Activated naive CD8-positive, alpha-beta T cell (primary cell): ENCODE data around the gene MPC2.

ENCODE experiments used
- H3K27ac Mint-ChIP-seq: one replicate; pipeline ENCODE4 v1.8.0; 2021; ENCODE audit warnings: mixed read lengths
- H3K27me3 Mint-ChIP-seq: one replicate; pipeline ENCODE4 v1.8.0; 2021; ENCODE audit warnings: mixed read lengths
- H3K36me3 Mint-ChIP-seq: one replicate; pipeline ENCODE4 v1.8.0; 2021; ENCODE audit warnings: mixed read lengths
- H3K4me1 Mint-ChIP-seq: one replicate; pipeline ENCODE4 v1.8.0; 2021; ENCODE audit warnings: low read depth, mixed read lengths
- H3K4me3 Mint-ChIP-seq: one replicate; pipeline ENCODE4 v1.8.0; 2021; ENCODE audit warnings: mild to moderate bottlenecking, mixed read lengths
- H3K9me3 Mint-ChIP-seq: one replicate; pipeline ENCODE4 v1.8.0; 2021; ENCODE audit warnings: low read depth, mixed read lengths

The MPC2 gene

GRCh38 chr1:167936930-167937708, at the start of gene MPC2:
Gene MPC2 (minus strand): TSS chr1:167937072. CDS start chr1:167935841, 1,231 bp downstream.
- no peaks in the 10 kb centered on the region for H3K9me3 Mint-ChIP-seq
- peak within 1 kb of the TSS; percentile 99 for H3K27ac Mint-ChIP-seq
- H3K4me1 Mint-ChIP-seq = peaks cover 42% of the 10 kb centered on the region
- H3K4me3 Mint-ChIP-seq = peak within 1 kb of the TSS; percentile 99
- no peaks in the 10 kb centered on the region for H3K36me3 Mint-ChIP-seq
- no peaks in the 10 kb centered on the region for H3K27me3 Mint-ChIP-seq

GRCh38 chr1:167984886-167985489, 48.1 kb upstream of the MPC2 start:
- no peak overlapping the region for H3K4me3 Mint-ChIP-seq
- H3K4me1 Mint-ChIP-seq = peaks cover 16% of the 10 kb centered on the region
- H3K27me3 Mint-ChIP-seq = no peaks in the 10 kb centered on the region
- no peak overlapping the region for H3K27ac Mint-ChIP-seq
- no peaks in the 10 kb centered on the region for H3K9me3 Mint-ChIP-seq
- peaks cover 26% of the 10 kb centered on the region for H3K36me3 Mint-ChIP-seq

GRCh38 chr1:167983797-167984420, 47.0 kb upstream of the MPC2 start:
- Mint-ChIP-seq H3K4me3 (no peak overlapping the region), H3K36me3 (peaks cover 27% of the 10 kb centered on the region), H3K9me3 (no peaks in the 10 kb centered on the region), H3K27me3 (no peaks in the 10 kb centered on the region), H3K4me1 (peaks cover 17% of the 10 kb centered on the region), H3K27ac (no peak overlapping the region)

GRCh38 chr1:167981933-167982332, 45.1 kb upstream of the MPC2 start:
- H3K9me3 Mint-ChIP-seq = peaks cover 4% of the 10 kb centered on the region

GRCh38 chr1:167977245-167977644, 40.4 kb upstream of the MPC2 start:
- H3K4me1 Mint-ChIP-seq = peaks cover 10% of the 10 kb centered on the region
- no peaks in the 10 kb centered on the region for H3K27me3 Mint-ChIP-seq
- H3K36me3 Mint-ChIP-seq = peaks cover 41% of the 10 kb centered on the region
- no peak overlapping the region for H3K27ac Mint-ChIP-seq
- H3K4me3 Mint-ChIP-seq = no peak overlapping the region
- peaks cover 4% of the 10 kb centered on the region for H3K9me3 Mint-ChIP-seq

More at GRCh38 chr1:167981933-167982332, 45.1 kb upstream of the MPC2 start:
- H3K27ac Mint-ChIP-seq = no peak overlapping the region
- peaks cover 37% of the 10 kb centered on the region for H3K36me3 Mint-ChIP-seq
- H3K27me3 Mint-ChIP-seq = no peaks in the 10 kb centered on the region
- peaks cover 19% of the 10 kb centered on the region for H3K4me1 Mint-ChIP-seq
- no peak overlapping the region for H3K4me3 Mint-ChIP-seq

- no peaks in the 10 kb centered on the region for H3K27me3 Mint-ChIP-seq
- peaks cover 34% of the 10 kb centered on the region for H3K36me3 Mint-ChIP-seq
- peaks cover 3% of the 10 kb centered on the region for H3K4me1 Mint-ChIP-seq
- H3K4me3 Mint-ChIP-seq = no peak overlapping the region
- peaks cover 4% of the 10 kb centered on the region for H3K9me3 Mint-ChIP-seq
- no peak overlapping the region for H3K27ac Mint-ChIP-seq
Measured at GRCh38 chr1:167974698-167975097, 37.8 kb upstream of the MPC2 start.

GRCh38 chr1:167973832-167974231, 37.0 kb upstream of the MPC2 start:
- peaks cover 29% of the 10 kb centered on the region for H3K36me3 Mint-ChIP-seq
- H3K9me3 Mint-ChIP-seq = peaks cover 4% of the 10 kb centered on the region
- no peaks in the 10 kb centered on the region for H3K27me3 Mint-ChIP-seq
- no peak overlapping the region for H3K4me3 Mint-ChIP-seq
- peaks cover 2% of the 10 kb centered on the region for H3K4me1 Mint-ChIP-seq
- H3K27ac Mint-ChIP-seq = no peak overlapping the region

- H3K27me3 Mint-ChIP-seq = no peaks in the 10 kb centered on the region
- H3K9me3 Mint-ChIP-seq = no peaks in the 10 kb centered on the region
- H3K4me3 Mint-ChIP-seq = no peak overlapping the region
- H3K27ac Mint-ChIP-seq = no peak overlapping the region
- H3K4me1 Mint-ChIP-seq = no peaks in the 10 kb centered on the region
- H3K36me3 Mint-ChIP-seq = peaks cover 16% of the 10 kb centered on the region
Measured at GRCh38 chr1:167968569-167968968, 31.7 kb upstream of the MPC2 start.

- peaks cover 12% of the 10 kb centered on the region for H3K36me3 Mint-ChIP-seq
- no peak overlapping the region for H3K27ac Mint-ChIP-seq
- H3K4me3 Mint-ChIP-seq = no peak overlapping the region
- H3K4me1 Mint-ChIP-seq = peaks cover 7% of the 10 kb centered on the region
- no peaks in the 10 kb centered on the region for H3K27me3 Mint-ChIP-seq
- no peaks in the 10 kb centered on the region for H3K9me3 Mint-ChIP-seq
Measured at GRCh38 chr1:167966050-167966449, 29.2 kb upstream of the MPC2 start.

GRCh38 chr1:167964646-167965045, 27.8 kb upstream of the MPC2 start:
- Mint-ChIP-seq H3K9me3 (no peaks in the 10 kb centered on the region), H3K4me1 (peaks cover 10% of the 10 kb centered on the region), H3K4me3 (no peak overlapping the region), H3K36me3 (peaks cover 16% of the 10 kb centered on the region), H3K27me3 (no peaks in the 10 kb centered on the region), H3K27ac (no peak overlapping the region)

- Mint-ChIP-seq H3K4me1 (peaks cover 33% of the 10 kb centered on the region), H3K4me3 (no peak overlapping the region), H3K9me3 (no peaks in the 10 kb centered on the region), H3K27me3 (no peaks in the 10 kb centered on the region), H3K36me3 (peaks cover 25% of the 10 kb centered on the region), H3K27ac (no peak overlapping the region)
Measured at GRCh38 chr1:167957710-167958109, 20.8 kb upstream of the MPC2 start.

GRCh38 chr1:167955915-167956314, 19.0 kb upstream of the MPC2 start:
- Mint-ChIP-seq H3K4me3 (no peak overlapping the region), H3K4me1 (peaks cover 30% of the 10 kb centered on the region), H3K36me3 (peaks cover 25% of the 10 kb centered on the region), H3K27ac (no peak overlapping the region), H3K9me3 (no peaks in the 10 kb centered on the region), H3K27me3 (no peaks in the 10 kb centered on the region)

GRCh38 chr1:167950569-167950968, 13.7 kb upstream of the MPC2 start:
- Mint-ChIP-seq H3K4me1 (peaks cover 45% of the 10 kb centered on the region), H3K36me3 (peaks cover 14% of the 10 kb centered on the region), H3K27me3 (no peaks in the 10 kb centered on the region), H3K27ac (no peak overlapping the region), H3K9me3 (no peaks in the 10 kb centered on the region), H3K4me3 (no peak overlapping the region)

GRCh38 chr1:167949785-167950184, 12.9 kb upstream of the MPC2 start:
- no peaks in the 10 kb centered on the region for H3K9me3 Mint-ChIP-seq
- peaks cover 39% of the 10 kb centered on the region for H3K4me1 Mint-ChIP-seq
- no peak overlapping the region for H3K4me3 Mint-ChIP-seq
- H3K27ac Mint-ChIP-seq = no peak overlapping the region
- peaks cover 8% of the 10 kb centered on the region for H3K36me3 Mint-ChIP-seq
- no peaks in the 10 kb centered on the region for H3K27me3 Mint-ChIP-seq

- no peak overlapping the region for H3K27ac Mint-ChIP-seq
- no peak overlapping the region for H3K4me3 Mint-ChIP-seq
- peaks cover 6% of the 10 kb centered on the region for H3K36me3 Mint-ChIP-seq
- H3K27me3 Mint-ChIP-seq = no peaks in the 10 kb centered on the region
- no peaks in the 10 kb centered on the region for H3K9me3 Mint-ChIP-seq
- peaks cover 46% of the 10 kb centered on the region for H3K4me1 Mint-ChIP-seq
Measured at GRCh38 chr1:167947733-167948132, 10.9 kb upstream of the MPC2 start.
